ENCODE results near the gene PLOD3. TPM values are rescaled to one million over a fixed set of nuclear protein-coding genes. Genes with fewer than 3 reads are reported as not detected.

The PLOD3 gene
- total and polyA plus RNA-seq, 12 donors: 27.1 to 61.2 (median 36.9) TPM

DNA sequence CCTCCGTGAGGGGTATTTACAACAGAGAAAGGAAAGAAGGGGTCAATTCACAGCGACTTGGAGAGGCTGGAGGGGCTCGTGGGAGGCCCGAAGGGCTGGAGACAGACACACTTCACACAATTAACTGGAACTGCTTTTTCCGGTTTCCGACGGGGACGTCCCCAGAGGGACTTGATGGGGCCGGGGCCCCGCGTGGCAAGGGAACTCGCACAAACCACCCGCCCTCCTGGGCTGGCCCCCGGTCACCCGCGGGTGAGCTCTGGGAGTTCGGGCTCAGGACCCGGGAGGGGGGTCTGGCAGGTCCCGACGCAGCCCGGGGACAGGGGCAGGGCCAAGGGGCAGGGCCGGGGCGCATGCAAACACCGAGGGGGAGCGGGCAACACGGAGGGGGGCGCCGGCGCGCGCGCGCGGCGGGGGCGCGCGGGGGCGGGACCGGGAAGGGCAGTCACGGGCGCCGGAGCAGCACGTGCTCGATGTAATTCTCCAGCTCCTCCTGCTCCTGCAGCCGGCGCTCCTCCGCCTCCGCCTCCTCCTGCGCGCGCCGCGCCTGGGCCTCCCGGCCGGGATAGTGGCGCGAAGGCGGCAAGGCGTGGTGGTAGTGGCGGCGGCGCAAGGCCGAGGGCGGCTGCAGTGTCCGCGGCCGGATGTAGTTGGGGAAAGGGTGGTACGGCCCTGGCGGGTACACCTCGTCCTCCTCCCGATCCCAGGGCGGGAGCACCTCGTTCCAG lies 54.7 kb downstream of the PLOD3 start:
- WGBS, 2 donors: 2 to 3% methylated on average over 61 to 74 of the region's 74 CpGs
- Histone ChIP-seq H3K4me3 (peak overlapping the region in 9 of 10 donors; percentile 11 to 53 (median 35)), H3K36me3 (peaks cover 0 to 34% (median 3%) of the 10 kb centered on the region in 9 donors), H3K9me3 (no peaks in the 10 kb centered on the region), H3K4me1 (peaks cover 13 to 43% (median 39%) of the 10 kb centered on the region in 9 donors), H3K27ac (peak overlapping the region in 1 of 10 donors; percentile 6), H3K27me3 (peaks cover 21 to 75% (median 66%) of the 10 kb centered on the region in 7 donors)
- ATAC-seq (peak in 3 of 8 donors; percentile 38 to 50 (median 43)), DNase-seq (peak in 1 of 2 donors; percentile 40)
- no peak for TF ChIP-seq CTCF (IDR thresholded peaks at IDR 0.05)
- intact Hi-C loops (cut with DNase I): no loop called here

GRCh38 chr7:101161692-101162471 lies 55.5 kb downstream of the PLOD3 start:
- H3K4me1 ChIP-seq: peaks cover 13 to 43% (median 39%) of the 10 kb centered on the region in 9 donors
- intact Hi-C loops (cut with DNase I): no loop called here
- peak overlapping the region in 2 of 10 donors; percentile 31 to 53 for H3K4me3 ChIP-seq
- DNase-seq (no peak), ATAC-seq (no peak)
- H3K9me3 ChIP-seq: no peaks in the 10 kb centered on the region
- 78 to 82% methylated on average over 17 of the region's 17 CpGs for WGBS, 2 donors
- no peak overlapping the region for H3K27ac ChIP-seq
- H3K36me3 ChIP-seq: peaks cover 0 to 43% (median 8%) of the 10 kb centered on the region in 9 donors
- TF ChIP-seq CTCF (IDR thresholded peaks at IDR 0.05): no peak
- peaks cover 21 to 67% (median 58%) of the 10 kb centered on the region in 7 donors for H3K27me3 ChIP-seq

DNA sequence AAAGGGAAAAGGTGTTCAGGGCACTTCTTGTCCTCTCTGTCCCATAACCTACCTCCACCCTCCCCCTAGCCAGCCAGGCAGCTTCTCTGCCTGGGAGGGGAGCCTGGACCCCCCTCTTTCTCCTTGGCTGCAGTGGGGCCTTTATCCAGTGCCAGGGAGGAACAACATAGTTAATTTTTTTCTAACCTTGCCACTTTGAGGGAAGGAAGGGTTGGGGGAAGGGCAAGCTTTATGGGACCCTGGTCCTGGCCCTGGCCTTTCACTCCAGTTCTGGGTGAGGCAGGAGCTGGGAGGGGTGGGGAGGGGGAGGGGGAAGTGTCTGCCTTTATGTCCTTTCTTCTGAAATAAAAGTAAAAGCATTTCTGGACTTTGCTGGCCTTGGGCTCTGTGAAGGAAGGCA lies 56.5 kb downstream of the PLOD3 start:
- intact Hi-C loops (cut with DNase I): no loop called here
- TF ChIP-seq CTCF (IDR thresholded peaks at IDR 0.05): no peak
- Histone ChIP-seq H3K4me3 (no peak overlapping the region), H3K27me3 (peaks cover 15 to 57% (median 48%) of the 10 kb centered on the region in 7 donors), H3K36me3 (peaks cover 0 to 44% (median 8%) of the 10 kb centered on the region in 9 donors), H3K9me3 (no peaks in the 10 kb centered on the region), H3K4me1 (peaks cover 10 to 39% (median 36%) of the 10 kb centered on the region in 9 donors), H3K27ac (no peak overlapping the region)
- DNase-seq (no peak), ATAC-seq (no peak)

Data from heart right ventricle (tissue), 16 donors.